Measurements from ENCODE around the gene POSTN. TPM values are rescaled to one million over a fixed set of nuclear protein-coding genes. Genes with fewer than 3 reads are reported as not detected.

The POSTN gene
- total RNA-seq, 1 experiment from 2014 or later = 0.33 TPM

DNA sequence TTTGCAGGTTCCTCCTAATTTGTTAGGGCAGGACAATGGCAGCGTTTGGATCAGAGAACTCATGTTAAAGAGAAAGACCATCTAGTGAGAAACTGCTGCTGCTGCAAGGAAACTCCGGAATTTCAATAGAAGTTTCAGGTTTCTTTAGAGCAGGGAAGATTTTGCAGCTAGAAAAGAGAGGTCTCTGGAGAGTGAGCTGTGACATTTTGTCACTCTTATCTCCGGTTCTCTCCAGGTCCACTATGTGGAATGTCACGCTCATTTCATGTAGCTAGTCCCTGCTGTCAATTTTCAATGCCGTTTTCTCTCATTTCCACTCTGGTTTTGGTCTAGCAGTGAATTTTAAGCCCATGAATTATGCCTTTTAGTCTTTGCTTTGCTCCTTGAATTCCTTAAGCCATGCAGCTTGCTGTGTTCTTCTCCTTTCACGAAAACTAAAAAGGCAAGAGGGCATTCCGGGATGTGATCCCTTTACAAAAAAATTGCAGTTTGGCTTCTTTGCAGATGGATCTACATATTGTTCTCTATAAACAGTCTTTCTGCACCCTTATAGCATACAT lies 46.7 kb upstream of the POSTN start:
- H2BK15ac ChIP-seq (ENCODE audit: low read depth, low read length) = no peak overlapping the region
- no peak overlapping the region for H3K4me3 Mint-ChIP-seq
- TF ChIP-seq, protein P1, sequence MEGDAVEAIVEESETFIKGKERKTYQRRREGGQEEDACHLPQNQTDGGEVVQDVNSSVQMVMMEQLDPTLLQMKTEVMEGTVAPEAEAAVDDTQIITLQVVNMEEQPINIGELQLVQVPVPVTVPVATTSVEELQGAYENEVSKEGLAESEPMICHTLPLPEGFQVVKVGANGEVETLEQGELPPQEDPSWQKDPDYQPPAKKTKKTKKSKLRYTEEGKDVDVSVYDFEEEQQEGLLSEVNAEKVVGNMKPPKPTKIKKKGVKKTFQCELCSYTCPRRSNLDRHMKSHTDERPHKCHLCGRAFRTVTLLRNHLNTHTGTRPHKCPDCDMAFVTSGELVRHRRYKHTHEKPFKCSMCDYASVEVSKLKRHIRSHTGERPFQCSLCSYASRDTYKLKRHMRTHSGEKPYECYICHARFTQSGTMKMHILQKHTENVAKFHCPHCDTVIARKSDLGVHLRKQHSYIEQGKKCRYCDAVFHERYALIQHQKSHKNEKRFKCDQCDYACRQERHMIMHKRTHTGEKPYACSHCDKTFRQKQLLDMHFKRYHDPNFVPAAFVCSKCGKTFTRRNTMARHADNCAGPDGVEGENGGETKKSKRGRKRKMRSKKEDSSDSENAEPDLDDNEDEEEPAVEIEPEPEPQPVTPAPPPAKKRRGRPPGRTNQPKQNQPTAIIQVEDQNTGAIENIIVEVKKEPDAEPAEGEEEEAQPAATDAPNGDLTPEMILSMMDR (conservative IDR thresholded peaks at IDR 0.05) = no peak
- no peak overlapping the region for H3K14ac ChIP-seq (ENCODE audit: insufficient read depth, low read length)
- no peaks in the 10 kb centered on the region for H3K9me3 ChIP-seq (ENCODE audit: control insufficient read depth, low read depth, low read length)
- no peak overlapping the region for H3K27ac ChIP-seq (ENCODE audit: insufficient read length, low read depth, low read length)
- H3T11ph ChIP-seq (ENCODE audit: low read length) = no peak overlapping the region
- H3K79me2 ChIP-seq (ENCODE audit: insufficient read depth, low read length) = no peaks in the 10 kb centered on the region
- H4K5ac ChIP-seq (ENCODE audit: insufficient read length, low read depth, low read length) = no peak overlapping the region
- no peak overlapping the region for H3K18ac ChIP-seq (ENCODE audit: insufficient read length, low read depth, low read length)
- no peak overlapping the region for H2AFZ ChIP-seq (ENCODE audit: low read length)
- H3K23me2 ChIP-seq (ENCODE audit: insufficient read length, low read depth, low read length, poor library complexity, severe bottlenecking) = no peaks in the 10 kb centered on the region
- H2BK20ac ChIP-seq (ENCODE audit: low read depth, low read length, poor library complexity, severe bottlenecking) = no peak overlapping the region
- no peaks in the 10 kb centered on the region for H3K27me3 ChIP-seq (ENCODE audit: insufficient read depth, low read length)
- H3K23ac ChIP-seq (ENCODE audit: insufficient read length, low read depth, low read length) = no peak overlapping the region
- WGBS (ENCODE audit: extremely low coverage, insufficient read length, low lambda C conversion rate) = no CpG with 5 or more reads among the region's 7 CpGs
- H3K79me1 ChIP-seq (ENCODE audit: insufficient read depth, low read depth, low read length, poor library complexity, severe bottlenecking) = no peaks in the 10 kb centered on the region
- no peak overlapping the region for H2BK12ac ChIP-seq (ENCODE audit: insufficient read length, low read depth, low read length)
- H2BK120ac ChIP-seq (ENCODE audit: low read depth, low read length, poor library complexity, severe bottlenecking) = no peak overlapping the region
- peaks cover 5% of the 10 kb centered on the region for H3K4me1 ChIP-seq (ENCODE audit: insufficient read depth, low read length)
- no peak overlapping the region for H3K56ac ChIP-seq (ENCODE audit: insufficient read length, low read depth, low read length)
- H3K36me3 Mint-ChIP-seq (ENCODE audit: insufficient read depth in 1 of 3, low read depth in 3 of 3) = peaks cover 2 to 9% (median 4%) of the 10 kb centered on the region in 3 experiments; a peak in 5 of 7 replicates
- H2BK5ac ChIP-seq (ENCODE audit: insufficient read length, low read length) = no peak overlapping the region
- H3K9ac ChIP-seq (ENCODE audit: extremely low read depth, insufficient read length, low read length) = no peak overlapping the region
- peaks cover 23 to 24% of the 10 kb centered on the region in 2 experiments for H3K4me1 Mint-ChIP-seq
- no peaks in the 10 kb centered on the region for H4K20me1 ChIP-seq (ENCODE audit: control insufficient read depth, insufficient read depth, insufficient read length)
- H4K8ac ChIP-seq (replicated peaks; ENCODE audit: insufficient read length, low read depth, low read length) = no peak overlapping the region
- DNase-seq = no peak
- no peaks in the 10 kb centered on the region for H3K9me3 Mint-ChIP-seq
- no peaks in the 10 kb centered on the region for H3K27me3 Mint-ChIP-seq (ENCODE audit: low read depth)
- no peak overlapping the region for H3K4me2 ChIP-seq (ENCODE audit: insufficient read depth, insufficient read length, low read length)
- H3K27ac Mint-ChIP-seq = peak overlapping the region in 1 of 3 experiments; percentile 46; a peak in 2 of 7 replicates
- H4K91ac ChIP-seq (ENCODE audit: insufficient read length, low read depth, low read length) = no peak overlapping the region
- no peak overlapping the region for H2AK5ac ChIP-seq (ENCODE audit: insufficient read length, low read length)
- H3K4ac ChIP-seq (ENCODE audit: low read depth, low read length) = no peak overlapping the region

All from H9 (cell line).